ENCODE data around the gene LRIT3. TPM values are rescaled to one million over a fixed set of nuclear protein-coding genes. Genes with fewer than 3 reads are reported as not detected.

LRIT3 gene
- 5.2 TPM for total RNA-seq

DNA sequence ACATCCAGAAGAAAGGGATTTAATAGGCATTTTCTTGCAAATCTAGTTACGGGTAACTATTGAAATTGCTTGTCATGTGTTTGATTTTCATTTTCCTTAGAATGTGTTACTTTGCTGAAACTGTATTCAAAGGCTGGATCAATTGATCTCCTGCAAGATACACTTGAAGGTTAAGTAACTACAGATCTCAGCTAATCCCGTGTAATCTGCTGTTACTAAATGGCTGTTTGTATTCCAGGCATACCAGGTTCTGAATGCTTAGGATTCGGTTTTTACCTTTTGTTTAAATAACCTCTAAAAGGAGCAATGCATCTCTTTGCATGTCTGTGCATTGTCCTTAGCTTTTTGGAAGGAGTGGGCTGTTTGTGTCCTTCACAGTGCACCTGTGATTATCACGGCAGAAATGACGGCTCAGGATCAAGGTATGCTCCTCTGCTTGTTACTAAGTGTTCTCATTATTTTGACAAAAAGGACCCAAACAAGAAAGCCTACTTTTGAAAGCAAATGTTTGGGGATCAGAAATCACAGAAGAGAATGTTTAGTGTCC lies at the start of gene LRIT3:
LRIT3 (plus strand) TSS at position 212 of the 547 bp plus-strand sequence; CDS start at position 307, 95 bp downstream.

DNA sequence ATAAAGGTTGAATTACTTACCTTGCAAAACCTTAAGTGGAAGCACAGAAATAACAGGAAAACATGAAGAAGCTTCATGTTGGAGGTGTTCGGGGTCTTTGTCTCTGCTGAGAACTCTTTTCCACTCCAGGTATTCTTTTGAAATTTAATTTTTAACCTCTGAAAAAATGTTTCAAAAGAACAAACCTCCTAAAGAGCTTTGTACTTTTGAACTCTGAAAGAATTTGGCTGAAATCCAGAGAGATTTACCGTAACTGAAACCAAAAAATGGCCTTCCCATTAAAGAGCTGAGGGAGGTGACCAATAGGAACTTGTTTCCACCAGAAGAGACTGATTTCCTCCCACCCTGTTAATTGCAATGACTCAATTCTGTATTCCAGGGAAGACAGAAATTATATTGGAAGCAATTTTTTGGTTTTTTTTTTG lies 46.0 kb upstream of the LRIT3 start, which contains the start of gene CFI:
CFI (minus strand) TSS at position 105 of the 425 bp plus-strand sequence; CDS start at position 77, 28 bp downstream.

DNA sequence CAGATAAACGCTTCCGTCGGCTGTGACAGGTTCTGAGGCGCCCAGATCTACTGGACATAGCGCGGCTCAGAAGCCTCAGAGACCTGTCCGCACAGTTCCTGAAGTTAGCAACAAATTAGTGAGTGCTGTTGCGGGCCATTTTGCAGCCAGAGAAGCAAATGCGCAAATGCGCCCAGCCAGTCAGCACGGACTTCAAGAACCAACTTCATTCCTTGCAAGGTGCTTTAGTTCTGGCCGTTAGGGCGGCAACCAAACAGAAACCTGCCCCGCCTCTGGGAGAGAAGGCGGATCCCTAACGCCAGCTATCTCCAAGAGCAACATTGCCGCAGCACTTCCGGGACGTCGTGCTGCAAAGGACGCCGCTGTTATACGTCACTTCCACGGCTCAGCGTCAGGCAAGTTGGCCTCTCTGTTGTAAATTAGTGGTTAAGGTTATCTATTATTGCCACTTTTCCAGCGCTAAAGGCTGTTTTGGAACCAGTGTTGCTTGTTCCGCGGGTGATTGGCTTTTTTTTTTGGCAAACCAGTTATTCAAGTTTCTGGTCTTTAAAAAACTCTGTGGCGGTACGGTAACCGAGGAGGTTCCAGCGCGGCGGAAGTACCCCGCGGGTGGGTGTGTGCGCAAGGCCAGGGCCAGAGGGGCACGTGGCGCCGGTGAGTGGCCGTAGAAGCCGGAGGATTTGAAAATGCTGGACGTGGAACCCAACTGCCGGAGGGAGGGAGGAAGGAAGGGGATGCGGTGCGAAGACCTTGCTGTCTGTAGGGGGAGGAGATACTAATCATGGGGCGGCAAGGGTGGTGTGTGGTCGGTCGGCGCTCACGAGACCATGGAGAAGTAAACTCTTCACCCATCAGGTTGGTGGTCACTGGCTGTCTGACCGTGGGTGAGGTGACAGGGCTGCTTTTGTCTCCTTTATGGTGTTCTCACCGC lies 32.5 kb upstream of the LRIT3 start, which contains the start of gene GAR1:
GAR1 (plus strand) TSS at position 612 of the 931 bp plus-strand sequence. CDS start 403 bp downstream, outside the sequence.

GRCh38 chr4:109827672-109828071 lies 20.2 kb upstream of the LRIT3 start, which contains the start of gene RRH:
RRH (plus strand) TSS chr4:109827972; CDS start chr4:109828028, 56 bp downstream.

GRCh38 chr4:109912706-109913595 lies 65.0 kb downstream of the LRIT3 start, which contains the start of gene EGF:
EGF (plus strand) TSS chr4:109912883; CDS start chr4:109913336, 453 bp downstream.

Other genes starting within 250 kb of the LRIT3 start
- 34.6 TPM for gene CASP6, start 144.7 kb upstream of the LRIT3 start, total RNA-seq
- gene PLA2G12A, start 118.0 kb upstream of the LRIT3 start, total RNA-seq = 36.8 TPM
- 44.0 TPM for gene CFI, start 46.1 kb upstream of the LRIT3 start, total RNA-seq
- gene GAR1, start 32.3 kb upstream of the LRIT3 start, total RNA-seq = 13.9 TPM
- gene RRH, start 20.1 kb upstream of the LRIT3 start, total RNA-seq = 9.6 TPM
- 20.8 TPM for gene EGF, start 64.8 kb downstream of the LRIT3 start, total RNA-seq